Endothelial cell of umbilical vein (primary cell): Measurements from ENCODE around the gene C6. TPM values are rescaled to one million over a fixed set of nuclear protein-coding genes. Genes with fewer than 3 reads are reported as not detected.

ENCODE experiments used
- BruUV-seq: library from RNA; stranded (reverse); fragments of 400-500 nt; replicated peaks from 2 replicates; lab custom pipeline; 2021; lab: Mats Ljungman, UMichigan
- CTCF ChIA-PET: fragments of 300-600, 350-600 bp; sonication (Branson Sonifier 250); formaldehyde crosslinking; loops from one replicate; lab custom pipeline; 2021; ENCODE audit warnings: antibody characterized with exemption, inconsistent platforms; lab: Charles Lee
- POLR2A ChIA-PET: fragments of 300-600, 350-600 bp; sonication (Branson Sonifier 250); formaldehyde crosslinking; loops from one replicate; lab custom pipeline; 2021; ENCODE audit warnings: antibody characterized with exemption, inconsistent platforms; lab: Charles Lee
- DNase-seq: peaks from one replicate; pipeline ENCODE4 v3.0.0-alpha.2; 2011; ENCODE audit warnings: low read depth, low spot score
- FAIRE-seq: peaks from 2 replicates; lab custom pipeline; 2011; peaks lifted over from hg19 to GRCh38; lab: Jason Lieb, UNC
- H2AFZ ChIP-seq: 2 replicates; pipeline ENCODE4 v1.6.0; 2012; ENCODE audit warnings: low read depth, low read length, control low read depth, inconsistent platforms
- H3K27ac ChIP-seq: 2 replicates; pipeline ENCODE4 v1.5.1; 2011; ENCODE audit warnings: low read depth, mild to moderate bottlenecking, control low read depth, low read length, moderate library complexity; ENCODE audit not compliant: insufficient read depth
- H3K27me3 ChIP-seq, 2 experiments: 2 replicates each; pipeline versions ENCODE4 v1.6.0 to v1.6.1; 2011; ENCODE audit warnings: low read length in 2 of 2, mixed read lengths in 1 of 2; ENCODE audit not compliant: control insufficient read depth in 2 of 2, insufficient read depth in 2 of 2
- H3K36me3 ChIP-seq, 2 experiments: 2 replicates in 1 of 2; 3 replicates in 1 of 2; pipeline ENCODE4 v1.5.1; 2011; ENCODE audit warnings: low read length in 2 of 2, mild to moderate bottlenecking in 1 of 2, moderate library complexity in 1 of 2; ENCODE audit not compliant: control insufficient read depth in 2 of 2, insufficient read depth in 2 of 2; ENCODE audit errors: extremely low read depth in 1 of 2
- H3K4me1 ChIP-seq: 3 replicates; pipeline ENCODE4 v1.5.1; 2011; ENCODE audit warnings: mild to moderate bottlenecking, low read length; ENCODE audit not compliant: control insufficient read depth, insufficient read depth; ENCODE audit errors: extremely low read depth
- H3K4me2 ChIP-seq: 2 replicates; pipeline ENCODE4 v1.6.1; 2011; ENCODE audit warnings: low read length, control low read depth, mixed read lengths; ENCODE audit not compliant: insufficient read depth
- H3K4me3 ChIP-seq, 3 experiments: fragments of 200-600 bp in 1 of 3; sonication (generic), shearing (Covaris generic) in 1 of 3; replicated peaks in 1 of 3; 2 replicates each; pipeline ENCODE4 v1.5.1; 2011 to 2016; ENCODE audit warnings: control low read depth in 3 of 3, low read length in 3 of 3, mild to moderate bottlenecking in 2 of 3, inconsistent platforms in 1 of 3, low read depth in 1 of 3, moderate library complexity in 1 of 3; ENCODE audit not compliant: insufficient read depth in 1 of 3
- H3K79me2 ChIP-seq: 2 replicates; pipeline ENCODE4 v1.6.0; 2012; ENCODE audit warnings: low read length, inconsistent platforms; ENCODE audit not compliant: control insufficient read depth, insufficient read depth
- H3K9ac ChIP-seq: replicated peaks from 2 replicates; pipeline ENCODE3; 2011; ENCODE audit warnings: low read length, control low read depth; ENCODE audit not compliant: insufficient read depth; ENCODE audit errors: extremely low read depth
- H3K9me1 ChIP-seq: replicated peaks from 3 replicates; pipeline ENCODE4 v1.6.0; 2011; ENCODE audit warnings: mild to moderate bottlenecking, low read length; ENCODE audit not compliant: control insufficient read depth, insufficient read depth; ENCODE audit errors: extremely low read depth
- H3K9me3 ChIP-seq: replicated peaks from 2 replicates; pipeline ENCODE4 v1.5.1; 2012; ENCODE audit warnings: low read length, inconsistent platforms; ENCODE audit not compliant: control insufficient read depth, insufficient read depth
- H4K20me1 ChIP-seq: replicated peaks from 2 replicates; pipeline ENCODE3; 2011; ENCODE audit warnings: mild to moderate bottlenecking, low read length; ENCODE audit not compliant: control insufficient read depth, insufficient read depth; ENCODE audit errors: extremely low read depth
- EZH2 ChIP-seq: IDR thresholded peaks from 2 replicates; pipeline ENCODE4 v1.6.1; 2012; ENCODE audit warnings: borderline replicate concordance, low read depth, mild to moderate bottlenecking, moderate library complexity, low read length, inconsistent platforms; ENCODE audit not compliant: severe bottlenecking
- FOS ChIP-seq: IDR thresholded peaks from 2 replicates; pipeline ENCODE4 v1.6.1; 2011; ENCODE audit warnings: mild to moderate bottlenecking, low read length, moderate library complexity, borderline replicate concordance; ENCODE audit not compliant: insufficient read depth
- GATA2 ChIP-seq: IDR thresholded peaks from 2 replicates; pipeline ENCODE4 v1.7.0; 2011; ENCODE audit warnings: low read depth, mild to moderate bottlenecking, moderate library complexity, mixed read lengths, low read length; ENCODE audit not compliant: insufficient read length, insufficient read depth
- JUN ChIP-seq: IDR thresholded peaks from 2 replicates; pipeline ENCODE4 v1.6.1; 2011; ENCODE audit warnings: borderline replicate concordance, low read depth; ENCODE audit not compliant: insufficient read length, insufficient read depth
- MYC ChIP-seq: IDR thresholded peaks from one replicate; pipeline ENCODE4 v1.6.1; 2011; ENCODE audit warnings: mild to moderate bottlenecking, low read depth, low read length
- POLR2A ChIP-seq: IDR thresholded peaks from 2 replicates; pipeline ENCODE4 v1.6.1; 2012; ENCODE audit warnings: low read depth, mild to moderate bottlenecking, control low read depth, low read length
- POLR2AphosphoS5 ChIP-seq: IDR thresholded peaks from 2 replicates; pipeline ENCODE4 v1.6.1; 2012; ENCODE audit warnings: low read depth, mild to moderate bottlenecking, control low read depth, low read length, moderate library complexity; ENCODE audit not compliant: insufficient read depth
- dilution Hi-C: fragments of 300-500 bp; cut with MboI; formaldehyde crosslinking; loops from one replicate; pipeline ENCODE4 v1.15.0; 2019; ENCODE audit warnings: low sequenced_read_pairs; ENCODE audit not compliant: extremely low pct_ligation_motif_present
- intact Hi-C: fragments of 100-400 bp; cut with micrococcal nuclease; formaldehyde crosslinking; loops from one replicate; pipeline ENCODE4 v1.10.0; 2022
- polyA plus RNA-seq, 4 experiments: library from polyadenylated mRNA; depleted of rRNA in 3 of 4; stranded (reverse) in 3 of 4; unstranded in 1 of 4; fragments of >200 nt; gene quantifications; 2 replicates each; pipeline versions ENCODE4 v1.2.1 to v1.2.3, GENCODE V29; 2011 to 2012; ENCODE audit warnings: missing spikeins in 1 of 4
- total RNA-seq: library from RNA; stranded (reverse); gene quantifications from 2 replicates; pipeline ENCODE4 v1.2.3, GENCODE V29; 2021
- TF ChIP-seq, protein P1 (sequence below): IDR thresholded peaks from 2 replicates; pipeline ENCODE4 v1.6.1; 2011; ENCODE audit not compliant: insufficient read depth, insufficient read length
- TF ChIP-seq, protein P2 (sequence below), 2 donors: IDR thresholded peaks; 1 replicate in 1 of 2; 2 replicates in 1 of 2; pipeline ENCODE4 v1.5.1; 2011; ENCODE audit warnings: low read length in 2 of 2, mild to moderate bottlenecking in 2 of 2, moderate library complexity in 2 of 2, control low read depth in 1 of 2, inconsistent platforms in 1 of 2, low read depth in 1 of 2; ENCODE audit not compliant: insufficient read depth in 1 of 2; ENCODE audit errors: extremely low read depth in 1 of 2

The C6 gene
- total and polyA plus RNA-seq, 2 donors (not counting 3 experiments of a cell fraction or from before 2014, with no cell fraction given): not detected

DNA sequence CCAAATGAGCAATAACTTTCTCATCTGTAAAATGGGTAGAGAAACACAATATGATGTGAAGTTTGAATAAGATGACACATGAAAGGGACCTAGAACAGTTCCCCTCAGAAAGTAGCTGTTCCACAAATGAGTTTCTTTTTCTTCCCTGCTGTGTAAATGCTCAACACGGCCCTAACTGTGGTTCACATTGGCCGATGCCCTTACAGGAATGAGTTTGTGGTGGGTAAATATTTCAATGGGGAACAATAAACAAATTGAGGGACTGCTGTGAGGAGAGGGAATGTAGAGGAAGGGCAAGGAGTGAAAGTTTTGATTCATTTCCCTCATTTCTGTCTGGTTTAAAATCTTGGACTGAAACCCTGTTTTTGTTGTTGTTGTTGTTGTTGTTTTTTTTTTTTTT is 12.8 kb downstream of the C6 start:
- H3K27ac ChIP-seq: no peak overlapping the region
- no peaks in the 10 kb centered on the region for H3K9me1 ChIP-seq
- no peak overlapping the region for H3K4me2 ChIP-seq
- intact Hi-C loops: no loop called here
- CTCF ChIA-PET: no interaction called here
- no peak overlapping the region for H2AFZ ChIP-seq
- TF ChIP-seq JUN: no peak
- no peak for TF ChIP-seq POLR2A
- TF ChIP-seq, protein P1, sequence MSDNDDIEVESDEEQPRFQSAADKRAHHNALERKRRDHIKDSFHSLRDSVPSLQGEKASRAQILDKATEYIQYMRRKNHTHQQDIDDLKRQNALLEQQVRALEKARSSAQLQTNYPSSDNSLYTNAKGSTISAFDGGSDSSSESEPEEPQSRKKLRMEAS: no peak
- no peak for TF ChIP-seq POLR2AphosphoS5
- no peak for TF ChIP-seq EZH2
- TF ChIP-seq MYC: no peak
- no peak for TF ChIP-seq GATA2
- no peak for FAIRE-seq
- no peaks in the 10 kb centered on the region for H3K27me3 ChIP-seq
- no peak for DNase-seq
- no peaks in the 10 kb centered on the region for H3K36me3 ChIP-seq
- BruUV-seq: no TSS peak
- POLR2A ChIA-PET: no interaction called here
- H4K20me1 ChIP-seq: no peaks in the 10 kb centered on the region
- no peaks in the 10 kb centered on the region for H3K79me2 ChIP-seq
- no peak overlapping the region for H3K9ac ChIP-seq
- H3K9me3 ChIP-seq: no peaks in the 10 kb centered on the region
- no peaks in the 10 kb centered on the region for H3K4me1 ChIP-seq
- no peak overlapping the region for H3K4me3 ChIP-seq
- dilution Hi-C loops: no loop called here

DNA sequence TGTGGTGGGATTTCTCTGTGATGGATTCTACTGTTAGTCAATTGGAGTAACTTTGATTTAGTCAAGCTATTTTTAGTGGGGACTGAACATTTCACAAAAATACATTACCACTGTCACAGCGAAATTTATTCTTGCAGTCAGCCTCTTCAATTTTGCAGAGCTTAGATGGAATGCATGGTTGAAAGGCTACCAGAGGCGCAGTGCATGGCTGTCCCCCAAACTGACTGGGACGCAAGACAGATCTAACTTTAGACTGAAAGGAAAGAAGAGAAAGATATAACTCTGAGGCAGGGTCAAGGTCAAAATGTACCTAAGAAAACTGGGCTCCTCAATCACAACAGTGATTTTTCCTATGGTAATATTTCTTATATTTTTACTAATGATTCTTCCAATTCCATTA is 13.7 kb downstream of the C6 start:
- TF ChIP-seq MYC (no peak), POLR2AphosphoS5 (no peak), POLR2A (no peak), EZH2 (no peak), JUN (no peak), GATA2 (no peak), FOS (no peak)
- TF ChIP-seq, protein P1: no peak
- TF ChIP-seq, protein P2, sequence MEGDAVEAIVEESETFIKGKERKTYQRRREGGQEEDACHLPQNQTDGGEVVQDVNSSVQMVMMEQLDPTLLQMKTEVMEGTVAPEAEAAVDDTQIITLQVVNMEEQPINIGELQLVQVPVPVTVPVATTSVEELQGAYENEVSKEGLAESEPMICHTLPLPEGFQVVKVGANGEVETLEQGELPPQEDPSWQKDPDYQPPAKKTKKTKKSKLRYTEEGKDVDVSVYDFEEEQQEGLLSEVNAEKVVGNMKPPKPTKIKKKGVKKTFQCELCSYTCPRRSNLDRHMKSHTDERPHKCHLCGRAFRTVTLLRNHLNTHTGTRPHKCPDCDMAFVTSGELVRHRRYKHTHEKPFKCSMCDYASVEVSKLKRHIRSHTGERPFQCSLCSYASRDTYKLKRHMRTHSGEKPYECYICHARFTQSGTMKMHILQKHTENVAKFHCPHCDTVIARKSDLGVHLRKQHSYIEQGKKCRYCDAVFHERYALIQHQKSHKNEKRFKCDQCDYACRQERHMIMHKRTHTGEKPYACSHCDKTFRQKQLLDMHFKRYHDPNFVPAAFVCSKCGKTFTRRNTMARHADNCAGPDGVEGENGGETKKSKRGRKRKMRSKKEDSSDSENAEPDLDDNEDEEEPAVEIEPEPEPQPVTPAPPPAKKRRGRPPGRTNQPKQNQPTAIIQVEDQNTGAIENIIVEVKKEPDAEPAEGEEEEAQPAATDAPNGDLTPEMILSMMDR (IDR thresholded peaks at IDR 0.05; ENCODE audit: extremely low read depth in 1 of 2, insufficient read depth in 1 of 2, low read depth in 1 of 2, low read length in 2 of 2): no peak
- no peak overlapping the region for H2AFZ ChIP-seq
- H3K4me2 ChIP-seq: no peak overlapping the region
- no peak overlapping the region for H3K9ac ChIP-seq
- H3K9me3 ChIP-seq: no peaks in the 10 kb centered on the region
- POLR2A ChIA-PET: no interaction called here
- H3K36me3 ChIP-seq: no peaks in the 10 kb centered on the region
- CTCF ChIA-PET: no interaction called here
- H3K9me1 ChIP-seq: no peaks in the 10 kb centered on the region
- intact Hi-C loops: no loop called here
- BruUV-seq: no TSS peak
- no peak for FAIRE-seq
- no peak for DNase-seq
- no peaks in the 10 kb centered on the region for H4K20me1 ChIP-seq
- no peak overlapping the region for H3K27ac ChIP-seq
- H3K4me1 ChIP-seq: no peaks in the 10 kb centered on the region
- dilution Hi-C loops: no loop called here
- H3K79me2 ChIP-seq: no peaks in the 10 kb centered on the region
- H3K4me3 ChIP-seq: no peak overlapping the region
- no peaks in the 10 kb centered on the region for H3K27me3 ChIP-seq
